ENCODE data around the gene CLP1.

- TF ChIP-seq CTCF (IDR thresholded peaks at IDR 0.05): no peak
- TF ChIP-seq POLR2A (IDR thresholded peaks at IDR 0.05): no peak
These were observed 24.0 kb upstream of the CLP1 start for GRCh38 chr11:57633394-57634070.
